Measurements from ENCODE around the gene CHST11. TPM values are rescaled to one million over a fixed set of nuclear protein-coding genes. Genes with fewer than 3 reads are reported as not detected.
A peak's percentile ranks its signal among the peaks of the same experiment; 100 is the strongest.

The CHST11 gene
- total and polyA plus RNA-seq, 10 of the 15 experiments (the other 5 are each of a cell fraction or from before 2014, with no cell fraction given), result 1.9 to 38.1 (median 17.2) TPM

DNA sequence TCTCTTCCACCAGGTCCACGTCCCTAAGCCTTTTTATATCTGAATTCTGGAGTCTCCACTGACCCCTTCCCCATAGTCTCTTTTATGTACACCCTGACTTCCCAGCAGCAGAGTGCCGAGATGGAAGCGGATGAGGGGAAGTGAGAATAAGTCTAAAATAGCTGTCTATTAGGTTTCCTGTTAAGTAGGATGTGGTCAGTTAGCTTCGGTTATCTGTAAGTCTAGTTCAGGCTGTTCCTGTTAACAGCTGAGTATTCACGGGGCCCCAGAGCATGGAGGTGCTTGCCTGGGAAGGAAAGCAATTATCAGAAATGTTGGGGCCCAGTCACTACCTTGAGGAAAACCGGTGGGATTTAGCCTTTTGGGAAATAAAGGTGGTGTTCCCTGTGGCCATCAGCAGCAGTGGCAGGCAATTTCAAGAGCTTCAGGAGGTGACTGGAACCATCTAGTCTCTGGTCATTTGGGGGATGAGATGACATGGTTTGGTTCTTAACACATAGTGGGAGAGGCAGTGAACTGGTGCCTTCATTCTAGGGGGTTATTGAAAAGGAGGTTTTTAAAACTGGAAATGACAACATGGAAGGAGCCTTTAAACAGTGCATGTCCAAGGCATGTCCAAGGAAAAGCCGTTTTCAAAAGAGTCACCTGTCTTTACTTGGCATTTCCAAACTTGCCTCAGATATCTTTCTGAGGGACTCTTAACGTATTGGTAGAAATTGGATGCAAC is 21.8 kb downstream of the CHST11 start:
- H3K79me2 ChIP-seq (ENCODE audit: control insufficient read depth, insufficient read depth, low read length), result peaks cover 82% of the 10 kb centered on the region
- H3K36me3 ChIP-seq (ENCODE audit: control insufficient read depth in 2 of 2, insufficient read depth in 2 of 2, low read length in 1 of 2), result peaks cover 0 to 9% of the 10 kb centered on the region in 2 experiments; a peak in 2 of 4 replicates
- H3K9ac ChIP-seq (ENCODE audit: control insufficient read depth, insufficient read depth, low read length), result peak overlapping the region; percentile 65
- ATAC-seq (peak; percentile 88), FAIRE-seq (peak; percentile 75), DNase-seq (ENCODE audit: low read depth, low spot score) (peak; percentile 80)
- H3K4me1 ChIP-seq (ENCODE audit: control insufficient read depth, insufficient read depth, low read length), result peaks cover 37% of the 10 kb centered on the region
- peak overlapping the region; percentile 40; the same call in 1 of the 2 replicates for H2AFZ ChIP-seq (ENCODE audit: control insufficient read depth, low read depth, low read length)
- ChIA-PET POLR2A (interaction anchor here (0.9 to 3.3 kb wide), 16 partner anchors 8 to 194 kb away, joined by 3 to 29 read pairs (median 4); partner anchors contain the start of gene CHST11), RAD21 (ENCODE audit: unreplicated experiment) (interaction anchor here (0.5 to 5.8 kb wide), 20 partner anchors 9 to 217 kb away, joined by 3 to 90 read pairs (median 6); partner anchors contain the start of gene CHST11), SMC1A (ENCODE audit: uncharacterized antibody, unreplicated experiment) (interaction anchor here (0.9 to 4.2 kb wide), 29 partner anchors 8 to 220 kb away, joined by 3 to 65 read pairs (median 4); no protein-coding TSS in a partner anchor), CTCF (interaction anchor here (0.6 to 2.5 kb wide), 11 partner anchors 9 to 221 kb away, joined by 3 to 16 read pairs (median 7); partner anchors contain the start of gene CHST11)
- H4K20me1 ChIP-seq (ENCODE audit: control insufficient read depth, insufficient read depth), result no peaks in the 10 kb centered on the region
- WGBS (ENCODE audit: insufficient coverage, insufficient replicate concordance, low lambda C conversion rate, missing lambda C conversion rate), result 1% methylated on average over 8 of the region's 8 CpGs
- in situ Hi-C loops (cut with MboI) (no loop called here), intact Hi-C loops (cut with micrococcal nuclease; ENCODE audit: unreplicated experiment) (loop anchor here (2.0 to 5.0 kb wide), 3 partner anchors 16 to 104 kb away; no protein-coding TSS in a partner anchor)
- BruUV-seq (replicated peaks), result no TSS peak
- H3K4me2 ChIP-seq (ENCODE audit: control insufficient read depth, insufficient read depth), result peak overlapping the region; percentile 88
- no peaks in the 10 kb centered on the region; the same call in 2 of the 3 replicates for H3K9me3 ChIP-seq (replicated peaks; ENCODE audit: control insufficient read depth, insufficient read depth, low read length)
- H3K27me3 ChIP-seq (replicated peaks in 1 of 2; ENCODE audit: control insufficient read depth in 2 of 2, insufficient read depth in 2 of 2, low read length in 1 of 2), result no peaks in the 10 kb centered on the region
- peak overlapping the region; percentile 73 for H3K4me3 ChIP-seq
- peak overlapping the region; percentile 94 for H3K27ac ChIP-seq (ENCODE audit: control insufficient read depth, insufficient read depth)
- TF ChIP-seq HDAC2 (IDR thresholded peaks at IDR 0.05), result no peak
- TF ChIP-seq, protein P1, sequence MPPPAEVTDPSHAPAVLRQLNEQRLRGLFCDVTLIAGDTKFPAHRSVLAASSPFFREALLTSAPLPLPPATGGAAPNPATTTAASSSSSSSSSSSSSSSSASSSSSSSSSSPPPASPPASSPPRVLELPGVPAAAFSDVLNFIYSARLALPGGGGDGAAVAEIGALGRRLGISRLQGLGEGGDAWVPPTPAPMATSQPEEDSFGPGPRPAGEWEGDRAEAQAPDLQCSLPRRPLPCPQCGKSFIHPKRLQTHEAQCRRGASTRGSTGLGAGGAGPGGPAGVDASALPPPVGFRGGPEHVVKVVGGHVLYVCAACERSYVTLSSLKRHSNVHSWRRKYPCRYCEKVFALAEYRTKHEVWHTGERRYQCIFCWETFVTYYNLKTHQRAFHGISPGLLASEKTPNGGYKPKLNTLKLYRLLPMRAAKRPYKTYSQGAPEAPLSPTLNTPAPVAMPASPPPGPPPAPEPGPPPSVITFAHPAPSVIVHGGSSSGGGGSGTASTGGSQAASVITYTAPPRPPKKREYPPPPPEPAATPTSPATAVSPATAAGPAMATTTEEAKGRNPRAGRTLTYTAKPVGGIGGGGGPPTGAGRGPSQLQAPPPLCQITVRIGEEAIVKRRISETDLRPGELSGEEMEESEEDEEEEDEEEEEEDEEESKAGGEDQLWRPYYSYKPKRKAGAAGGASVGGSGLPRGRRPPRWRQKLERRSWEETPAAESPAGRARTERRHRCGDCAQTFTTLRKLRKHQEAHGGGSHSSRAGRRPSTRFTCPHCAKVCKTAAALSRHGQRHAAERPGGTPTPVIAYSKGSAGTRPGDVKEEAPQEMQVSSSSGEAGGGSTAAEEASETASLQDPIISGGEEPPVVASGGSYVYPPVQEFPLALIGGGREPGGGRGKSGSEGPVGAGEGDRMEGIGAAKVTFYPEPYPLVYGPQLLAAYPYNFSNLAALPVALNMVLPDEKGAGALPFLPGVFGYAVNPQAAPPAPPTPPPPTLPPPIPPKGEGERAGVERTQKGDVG (CRISPR knock-in tag; IDR thresholded peaks at IDR 0.05), result no peak
- TF ChIP-seq KDM1A (IDR thresholded peaks at IDR 0.05; ENCODE audit: borderline replicate concordance), result no peak
- no peak for TF ChIP-seq HDAC6 (IDR thresholded peaks at IDR 0.05; ENCODE audit: unreplicated experiment)
- TF ChIP-seq CBFB (IDR thresholded peaks at IDR 0.05; ENCODE audit: low read depth), result peak; percentile 65; the same call in 1 of the 2 replicates
- TF ChIP-seq, protein P2, sequence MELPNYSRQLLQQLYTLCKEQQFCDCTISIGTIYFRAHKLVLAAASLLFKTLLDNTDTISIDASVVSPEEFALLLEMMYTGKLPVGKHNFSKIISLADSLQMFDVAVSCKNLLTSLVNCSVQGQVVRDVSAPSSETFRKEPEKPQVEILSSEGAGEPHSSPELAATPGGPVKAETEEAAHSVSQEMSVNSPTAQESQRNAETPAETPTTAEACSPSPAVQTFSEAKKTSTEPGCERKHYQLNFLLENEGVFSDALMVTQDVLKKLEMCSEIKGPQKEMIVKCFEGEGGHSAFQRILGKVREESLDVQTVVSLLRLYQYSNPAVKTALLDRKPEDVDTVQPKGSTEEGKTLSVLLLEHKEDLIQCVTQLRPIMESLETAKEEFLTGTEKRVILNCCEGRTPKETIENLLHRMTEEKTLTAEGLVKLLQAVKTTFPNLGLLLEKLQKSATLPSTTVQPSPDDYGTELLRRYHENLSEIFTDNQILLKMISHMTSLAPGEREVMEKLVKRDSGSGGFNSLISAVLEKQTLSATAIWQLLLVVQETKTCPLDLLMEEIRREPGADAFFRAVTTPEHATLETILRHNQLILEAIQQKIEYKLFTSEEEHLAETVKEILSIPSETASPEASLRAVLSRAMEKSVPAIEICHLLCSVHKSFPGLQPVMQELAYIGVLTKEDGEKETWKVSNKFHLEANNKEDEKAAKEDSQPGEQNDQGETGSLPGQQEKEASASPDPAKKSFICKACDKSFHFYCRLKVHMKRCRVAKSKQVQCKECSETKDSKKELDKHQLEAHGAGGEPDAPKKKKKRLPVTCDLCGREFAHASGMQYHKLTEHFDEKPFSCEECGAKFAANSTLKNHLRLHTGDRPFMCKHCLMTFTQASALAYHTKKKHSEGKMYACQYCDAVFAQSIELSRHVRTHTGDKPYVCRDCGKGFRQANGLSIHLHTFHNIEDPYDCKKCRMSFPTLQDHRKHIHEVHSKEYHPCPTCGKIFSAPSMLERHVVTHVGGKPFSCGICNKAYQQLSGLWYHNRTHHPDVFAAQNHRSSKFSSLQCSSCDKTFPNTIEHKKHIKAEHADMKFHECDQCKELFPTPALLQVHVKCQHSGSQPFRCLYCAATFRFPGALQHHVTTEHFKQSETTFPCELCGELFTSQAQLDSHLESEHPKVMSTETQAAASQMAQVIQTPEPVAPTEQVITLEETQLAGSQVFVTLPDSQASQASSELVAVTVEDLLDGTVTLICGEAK (IDR thresholded peaks at IDR 0.05; ENCODE audit: borderline replicate concordance), result peak; percentile 31; the same call in 1 of the 2 replicates
- peak; percentile 60 for TF ChIP-seq RELA (IDR thresholded peaks at IDR 0.05; ENCODE audit: borderline replicate concordance, partially characterized antibody)
- no peak for TF ChIP-seq NFYA (IDR thresholded peaks at IDR 0.05; ENCODE audit: borderline replicate concordance, low read depth, low read length)
- TF ChIP-seq ZZZ3 (IDR thresholded peaks at IDR 0.05; ENCODE audit: control insufficient read depth, insufficient read length, low read depth), result no peak
- TF ChIP-seq, protein P3, sequence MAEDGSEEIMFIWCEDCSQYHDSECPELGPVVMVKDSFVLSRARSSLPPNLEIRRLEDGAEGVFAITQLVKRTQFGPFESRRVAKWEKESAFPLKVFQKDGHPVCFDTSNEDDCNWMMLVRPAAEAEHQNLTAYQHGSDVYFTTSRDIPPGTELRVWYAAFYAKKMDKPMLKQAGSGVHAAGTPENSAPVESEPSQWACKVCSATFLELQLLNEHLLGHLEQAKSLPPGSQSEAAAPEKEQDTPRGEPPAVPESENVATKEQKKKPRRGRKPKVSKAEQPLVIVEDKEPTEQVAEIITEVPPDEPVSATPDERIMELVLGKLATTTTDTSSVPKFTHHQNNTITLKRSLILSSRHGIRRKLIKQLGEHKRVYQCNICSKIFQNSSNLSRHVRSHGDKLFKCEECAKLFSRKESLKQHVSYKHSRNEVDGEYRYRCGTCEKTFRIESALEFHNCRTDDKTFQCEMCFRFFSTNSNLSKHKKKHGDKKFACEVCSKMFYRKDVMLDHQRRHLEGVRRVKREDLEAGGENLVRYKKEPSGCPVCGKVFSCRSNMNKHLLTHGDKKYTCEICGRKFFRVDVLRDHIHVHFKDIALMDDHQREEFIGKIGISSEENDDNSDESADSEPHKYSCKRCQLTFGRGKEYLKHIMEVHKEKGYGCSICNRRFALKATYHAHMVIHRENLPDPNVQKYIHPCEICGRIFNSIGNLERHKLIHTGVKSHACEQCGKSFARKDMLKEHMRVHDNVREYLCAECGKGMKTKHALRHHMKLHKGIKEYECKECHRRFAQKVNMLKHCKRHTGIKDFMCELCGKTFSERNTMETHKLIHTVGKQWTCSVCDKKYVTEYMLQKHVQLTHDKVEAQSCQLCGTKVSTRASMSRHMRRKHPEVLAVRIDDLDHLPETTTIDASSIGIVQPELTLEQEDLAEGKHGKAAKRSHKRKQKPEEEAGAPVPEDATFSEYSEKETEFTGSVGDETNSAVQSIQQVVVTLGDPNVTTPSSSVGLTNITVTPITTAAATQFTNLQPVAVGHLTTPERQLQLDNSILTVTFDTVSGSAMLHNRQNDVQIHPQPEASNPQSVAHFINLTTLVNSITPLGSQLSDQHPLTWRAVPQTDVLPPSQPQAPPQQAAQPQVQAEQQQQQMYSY (CRISPR knock-in tag; IDR thresholded peaks at IDR 0.05), result no peak
- peak; percentile 77 for TF ChIP-seq NBN (IDR thresholded peaks at IDR 0.05)
